GM12874 (cell line): ENCODE measurements around the gene FAM107B.

Experiments
- TF ChIP-seq, protein P1 (sequence below): IDR thresholded peaks from 2 replicates; pipeline ENCODE4 v1.5.1; 2011; ENCODE audit warnings: low read depth, mild to moderate bottlenecking, control low read depth, low read length, moderate library complexity; ENCODE audit not compliant: insufficient read depth

Gene FAM107B

DNA sequence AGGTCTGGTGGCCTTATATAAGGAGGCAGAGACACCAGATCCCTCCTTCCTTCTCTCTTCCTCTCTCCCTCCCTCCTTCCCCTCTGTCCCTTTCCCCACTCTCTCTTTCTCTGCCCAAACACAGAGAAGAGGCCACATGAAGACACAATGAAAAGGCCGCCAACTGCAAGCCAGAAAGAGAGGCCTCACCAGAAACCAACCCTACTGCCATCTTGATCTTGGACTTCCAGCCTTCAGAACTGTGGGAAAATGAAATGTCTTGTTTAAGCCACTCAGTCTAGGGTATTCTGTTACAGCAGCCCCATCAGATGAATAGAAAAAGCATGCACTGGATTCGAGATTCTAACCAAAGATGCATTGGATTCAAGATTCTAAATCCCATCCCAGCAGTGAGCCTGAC is 168.1 kb downstream of the FAM107B start:
- TF ChIP-seq, protein P1, sequence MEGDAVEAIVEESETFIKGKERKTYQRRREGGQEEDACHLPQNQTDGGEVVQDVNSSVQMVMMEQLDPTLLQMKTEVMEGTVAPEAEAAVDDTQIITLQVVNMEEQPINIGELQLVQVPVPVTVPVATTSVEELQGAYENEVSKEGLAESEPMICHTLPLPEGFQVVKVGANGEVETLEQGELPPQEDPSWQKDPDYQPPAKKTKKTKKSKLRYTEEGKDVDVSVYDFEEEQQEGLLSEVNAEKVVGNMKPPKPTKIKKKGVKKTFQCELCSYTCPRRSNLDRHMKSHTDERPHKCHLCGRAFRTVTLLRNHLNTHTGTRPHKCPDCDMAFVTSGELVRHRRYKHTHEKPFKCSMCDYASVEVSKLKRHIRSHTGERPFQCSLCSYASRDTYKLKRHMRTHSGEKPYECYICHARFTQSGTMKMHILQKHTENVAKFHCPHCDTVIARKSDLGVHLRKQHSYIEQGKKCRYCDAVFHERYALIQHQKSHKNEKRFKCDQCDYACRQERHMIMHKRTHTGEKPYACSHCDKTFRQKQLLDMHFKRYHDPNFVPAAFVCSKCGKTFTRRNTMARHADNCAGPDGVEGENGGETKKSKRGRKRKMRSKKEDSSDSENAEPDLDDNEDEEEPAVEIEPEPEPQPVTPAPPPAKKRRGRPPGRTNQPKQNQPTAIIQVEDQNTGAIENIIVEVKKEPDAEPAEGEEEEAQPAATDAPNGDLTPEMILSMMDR = no peak

DNA sequence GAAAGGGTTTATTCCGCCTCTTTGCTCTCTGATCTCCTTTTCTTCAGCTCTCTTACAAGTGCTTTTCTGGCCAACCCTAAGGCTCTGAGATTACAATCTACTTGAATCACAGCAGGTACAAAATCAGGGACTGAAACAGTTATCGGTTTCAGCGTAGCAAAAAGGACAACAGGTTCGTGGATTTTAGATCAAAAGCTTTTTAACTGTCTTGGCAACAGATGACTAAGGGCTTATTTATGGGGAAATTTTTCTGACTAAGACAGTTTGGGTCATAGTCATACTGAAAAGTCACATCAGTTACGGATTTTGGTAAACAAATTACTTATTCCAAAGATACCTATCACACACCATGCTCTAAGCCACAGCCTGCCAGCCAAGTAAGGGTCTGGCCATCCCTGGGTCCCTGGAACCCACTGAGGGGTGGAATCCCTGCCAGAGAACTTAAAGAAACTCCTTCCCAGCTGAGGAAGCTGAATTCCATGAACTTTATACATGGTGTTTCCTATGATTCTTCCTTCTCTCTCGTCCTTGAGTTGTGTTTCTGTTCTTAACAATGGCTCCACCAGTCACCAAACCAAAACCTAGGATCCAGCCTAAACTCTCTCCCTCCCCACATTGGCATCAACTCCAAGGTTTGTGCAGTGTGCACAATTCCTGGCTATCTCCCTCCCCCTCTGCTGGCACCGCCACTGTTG is 169.3 kb downstream of the FAM107B start:
- TF ChIP-seq, protein P1 = no peak

DNA sequence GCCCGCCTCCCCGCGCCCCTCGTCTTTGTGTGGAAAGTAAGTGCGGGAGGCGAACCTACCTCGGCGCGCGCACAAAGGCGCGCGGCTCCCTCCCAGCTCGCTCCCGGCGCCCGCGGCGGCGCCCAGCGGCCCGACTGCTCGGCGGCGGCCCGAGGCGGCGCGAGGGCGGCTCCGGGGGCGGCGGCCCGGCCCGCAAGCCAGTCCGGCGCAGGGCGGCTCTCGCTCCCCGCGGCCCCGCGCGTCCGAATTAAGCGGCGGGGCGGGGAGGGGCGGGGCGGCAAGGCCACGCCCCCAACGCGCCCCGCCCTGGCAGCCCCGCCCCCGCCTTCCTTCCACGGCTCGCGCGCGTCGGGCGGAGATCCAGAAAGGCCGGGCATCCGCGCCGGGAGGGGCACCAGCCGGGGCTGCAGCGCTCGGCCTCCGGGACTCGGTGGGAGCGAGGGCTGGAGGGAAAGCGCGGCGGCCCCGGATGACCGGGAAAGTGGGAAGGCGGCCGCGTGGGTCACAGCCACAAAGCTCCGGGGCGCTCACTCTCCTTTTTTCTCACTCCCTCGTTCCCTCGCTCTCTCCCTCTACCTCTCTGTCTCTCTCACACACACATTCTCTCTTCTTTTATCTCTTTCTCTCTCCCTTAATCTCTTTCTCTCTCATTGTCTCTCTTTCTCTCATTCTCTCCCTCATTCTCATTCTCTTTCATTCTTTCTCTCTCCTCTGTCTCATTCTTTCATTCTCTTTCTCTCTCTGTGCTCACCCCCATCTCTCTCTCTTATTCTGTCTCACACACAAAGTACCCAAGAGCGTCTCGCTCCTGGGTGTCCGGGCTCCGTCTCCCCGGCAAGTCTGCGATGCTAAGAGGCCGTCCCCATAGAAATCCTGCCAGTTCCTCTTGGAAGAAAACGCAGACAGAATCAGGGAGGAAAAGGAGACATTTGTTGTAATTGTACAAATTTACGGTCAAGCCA is 170.2 kb downstream of the FAM107B start:
- TF ChIP-seq, protein P1 = no peak

DNA sequence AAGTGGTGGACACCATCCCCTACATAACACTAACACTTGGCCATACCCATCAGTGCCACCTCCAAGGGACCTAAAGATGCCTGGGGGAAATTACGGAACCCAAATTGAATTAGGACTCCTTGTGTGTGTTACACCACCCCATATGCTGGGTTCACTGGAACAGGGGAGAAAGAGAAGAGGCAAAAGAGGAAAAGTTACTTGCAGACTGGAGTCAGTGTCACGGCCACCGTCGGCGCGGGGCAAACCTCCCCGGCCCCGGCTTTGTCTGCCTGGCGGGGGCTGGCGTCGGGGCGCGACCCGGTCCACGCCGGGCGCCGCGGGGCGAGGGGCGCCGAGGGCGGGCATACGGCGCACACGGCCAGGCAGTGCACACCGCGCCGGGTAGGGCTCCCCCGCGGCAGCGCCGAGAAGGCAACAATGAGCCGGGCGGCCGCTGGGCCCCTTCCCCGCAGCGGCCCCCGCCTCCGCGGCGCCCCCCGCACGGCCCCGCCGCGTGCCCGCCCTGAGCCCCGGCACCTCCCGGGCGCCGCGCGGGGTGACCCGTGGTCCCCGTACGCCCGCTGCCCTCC is 171.1 kb downstream of the FAM107B start:
- TF ChIP-seq, protein P1 = no peak

DNA sequence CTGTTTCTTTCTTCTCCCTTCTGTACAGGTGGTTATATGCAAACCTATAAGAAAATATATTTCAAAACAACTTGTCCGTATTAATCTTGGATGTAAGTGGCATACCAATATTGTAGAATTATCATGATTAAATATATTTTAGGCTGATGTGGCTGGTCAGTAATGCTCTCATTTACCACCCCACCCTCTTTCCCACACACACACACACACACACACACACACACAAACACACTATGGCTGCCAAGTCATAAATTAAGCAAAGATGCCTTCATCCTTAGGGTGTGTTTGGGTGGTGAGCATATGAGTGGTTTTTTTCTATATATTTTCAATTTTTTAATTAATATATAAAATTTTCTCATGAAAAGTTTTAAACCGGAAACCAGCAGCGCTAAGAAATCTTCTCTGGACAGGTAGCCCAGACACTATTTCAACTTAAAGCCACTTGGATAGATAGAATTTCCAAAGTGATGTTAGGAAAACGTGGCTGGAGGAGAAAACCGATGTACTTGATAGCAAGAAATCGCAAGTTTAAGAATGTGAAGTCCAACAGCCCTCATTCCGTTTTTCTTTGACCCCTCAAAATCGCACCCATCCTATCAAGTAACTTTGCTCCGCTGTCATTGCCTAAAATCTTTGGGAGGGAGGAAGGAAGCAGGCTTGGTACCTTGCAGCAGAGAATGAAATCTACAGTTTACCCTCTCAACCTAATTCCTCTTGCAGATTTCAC is 171.7 kb downstream of the FAM107B start:
- TF ChIP-seq, protein P1 = no peak

DNA sequence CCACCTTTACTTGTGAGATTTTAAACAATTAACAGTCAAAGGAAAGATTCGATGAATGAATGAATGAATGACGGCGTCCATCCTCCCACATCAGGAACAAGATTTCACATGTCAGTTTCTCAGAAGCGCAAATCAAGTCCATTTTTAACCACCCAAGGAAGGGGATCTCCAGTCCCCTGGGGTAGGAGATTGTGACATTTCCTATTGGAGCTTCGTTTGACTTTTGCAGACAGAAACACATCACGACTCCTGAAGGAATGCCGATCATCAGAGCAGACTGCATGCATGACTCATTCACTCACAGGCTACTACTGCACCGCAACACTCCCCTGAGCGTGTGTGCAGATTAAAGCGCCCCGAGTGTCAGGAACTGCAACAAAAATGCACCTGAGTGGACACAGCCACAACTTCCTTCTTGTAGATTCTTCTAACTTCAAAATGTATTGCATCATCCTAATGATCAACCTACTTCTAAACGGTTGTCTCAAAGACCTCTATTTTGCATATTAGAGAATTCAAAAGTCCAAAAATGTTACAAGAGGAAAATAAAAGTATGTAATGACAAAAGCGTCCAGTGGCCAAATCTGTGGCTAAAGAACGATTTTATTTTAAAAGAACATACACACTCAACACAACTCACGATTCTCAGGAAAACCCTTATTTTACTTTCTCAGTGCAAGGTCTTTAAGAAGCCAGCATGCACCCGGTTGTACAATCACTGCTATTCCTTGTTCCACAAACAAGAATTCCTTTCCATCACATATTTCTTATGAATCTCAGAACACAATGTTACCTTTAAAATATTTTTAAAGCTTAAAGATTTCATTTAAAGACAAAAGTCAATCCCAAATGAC is 172.6 kb downstream of the FAM107B start:
- TF ChIP-seq, protein P1 = no peak
